Type B pancreatic cell (in vitro differentiated cells): Measurements from ENCODE around the gene CFAP68. TPM values are rescaled to one million over a fixed set of nuclear protein-coding genes. Genes with fewer than 3 reads are reported as not detected.
A peak's percentile ranks its signal among the peaks of the same experiment; 100 is the strongest.

Source experiments
- DNase-seq: peaks from one replicate; pipeline ENCODE4 v3.0.0; 2021; ENCODE audit warnings: mixed read lengths; ENCODE audit not compliant: unreplicated experiment; ENCODE audit errors: extremely low spot score
- H3K27ac Mint-ChIP-seq: 2 replicates; pipeline ENCODE4 v1.8.0; 2021; ENCODE audit warnings: mild to moderate bottlenecking, mixed read lengths
- H3K27me3 Mint-ChIP-seq: 2 replicates; pipeline ENCODE4 v1.8.0; 2021; ENCODE audit warnings: mixed read lengths
- H3K36me3 Mint-ChIP-seq: 2 replicates; pipeline ENCODE4 v1.8.0; 2021; ENCODE audit warnings: mixed read lengths
- H3K4me1 Mint-ChIP-seq: one replicate; pipeline ENCODE4 v1.8.0; 2021; ENCODE audit warnings: mixed read lengths; ENCODE audit not compliant: unreplicated experiment
- H3K4me3 Mint-ChIP-seq: 2 replicates; pipeline ENCODE4 v1.8.0; 2021; ENCODE audit warnings: mild to moderate bottlenecking, mixed read lengths
- H3K9me3 Mint-ChIP-seq: 2 replicates; pipeline ENCODE4 v1.8.0; 2021; ENCODE audit warnings: mixed read lengths
- CTCF ChIP-seq: fragments of 200-600 bp; sonication (generic); conservative IDR thresholded peaks from 2 replicates; pipeline ENCODE4 v1.5.0; 2021; ENCODE audit warnings: antibody characterized with exemption, mild to moderate bottlenecking
- total RNA-seq: library from RNA; stranded (reverse); gene quantifications from 2 replicates; pipeline ENCODE4 v1.2.1, GENCODE V29; 2021; ENCODE audit warnings: low replicate concordance

CFAP68 gene
- total RNA-seq, 1 donor from 2014 or later: 24.0 TPM

DNA sequence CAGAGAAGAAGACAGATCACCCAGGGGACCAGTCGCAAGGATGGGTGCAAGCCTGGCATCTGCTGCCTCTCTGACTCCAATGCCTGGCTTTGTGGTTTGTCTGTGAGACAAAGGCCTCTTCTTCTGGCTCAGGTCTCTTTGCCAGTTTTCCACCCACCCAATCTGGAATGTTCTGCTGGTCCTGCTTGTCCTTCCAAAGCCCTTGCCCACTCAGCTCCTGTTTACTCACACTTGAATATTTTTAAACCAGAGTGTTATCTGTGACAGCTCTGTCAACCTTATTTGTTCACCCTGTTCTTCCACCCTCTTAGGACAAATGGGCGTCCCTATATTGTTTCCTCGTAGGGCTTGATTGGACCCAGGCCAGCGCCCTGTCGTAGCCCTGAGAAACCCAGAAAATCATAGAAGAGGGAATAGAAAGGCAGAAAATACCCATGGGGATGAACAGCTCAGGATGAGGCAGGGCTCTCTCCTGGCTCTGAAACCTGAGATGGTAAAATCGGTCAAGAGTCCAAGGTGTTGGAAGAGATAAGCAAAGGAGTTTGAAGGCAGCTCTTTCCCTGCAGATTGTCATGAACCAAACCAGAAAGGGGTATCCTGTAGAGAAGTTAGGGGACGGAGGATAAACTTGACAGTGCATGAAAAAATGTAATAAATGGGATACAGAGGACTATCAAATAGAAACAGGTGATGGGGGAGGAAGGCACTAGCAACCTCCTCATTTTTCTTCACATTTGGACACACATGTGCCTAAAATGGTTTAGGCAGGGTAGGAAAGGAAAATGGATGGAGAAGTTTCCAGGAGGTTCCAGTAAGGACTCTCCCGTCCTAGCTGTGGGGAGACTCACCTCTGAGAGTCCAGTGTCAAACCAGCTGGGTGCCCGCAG, 31.6 kb downstream of the CFAP68 start:
- no peak overlapping the region for H3K27ac Mint-ChIP-seq
- H3K9me3 Mint-ChIP-seq: no peaks in the 10 kb centered on the region
- no peaks in the 10 kb centered on the region for H3K36me3 Mint-ChIP-seq
- peaks cover 22% of the 10 kb centered on the region for H3K4me1 Mint-ChIP-seq
- peaks cover 4% of the 10 kb centered on the region for H3K27me3 Mint-ChIP-seq
- no peak for DNase-seq
- no peak overlapping the region for H3K4me3 Mint-ChIP-seq
- no peak for TF ChIP-seq CTCF

- Mint-ChIP-seq H3K27me3 (peaks cover 4% of the 10 kb centered on the region), H3K9me3 (no peaks in the 10 kb centered on the region), H3K4me1 (peaks cover 22% of the 10 kb centered on the region), H3K27ac (peak within 1 kb of the TSS; percentile 46), H3K36me3 (no peaks in the 10 kb centered on the region), H3K4me3 (no peak within 1 kb of the TSS)
- TF ChIP-seq CTCF: no peak
- DNase-seq: no peak
These were observed 32.4 kb downstream of the CFAP68 start, which contains the start of gene CRYAB for GRCh38 chr11:111911563-111912401. Gene CRYAB, minus strand, starts transcription at chr11:111911770. Its CDS starts 46 bp downstream, at chr11:111911724.

- H3K36me3 Mint-ChIP-seq: no peaks in the 10 kb centered on the region
- no peak for DNase-seq
- peak within 1 kb of the TSS; percentile 46 for H3K27ac Mint-ChIP-seq
- peaks cover 22% of the 10 kb centered on the region for H3K4me1 Mint-ChIP-seq
- H3K27me3 Mint-ChIP-seq: peaks cover 4% of the 10 kb centered on the region
- no peak within 1 kb of the TSS for H3K4me3 Mint-ChIP-seq
- no peak for TF ChIP-seq CTCF
- no peaks in the 10 kb centered on the region for H3K9me3 Mint-ChIP-seq
These were observed 33.2 kb downstream of the CFAP68 start, which contains the start of gene HSPB2 for GRCh38 chr11:111912535-111912934. Gene HSPB2, plus strand, starts transcription at chr11:111912734. Its CDS starts 96 bp downstream, at chr11:111912830.

- Mint-ChIP-seq H3K27me3 (peaks cover 4% of the 10 kb centered on the region), H3K36me3 (no peaks in the 10 kb centered on the region), H3K4me1 (peaks cover 27% of the 10 kb centered on the region), H3K9me3 (no peaks in the 10 kb centered on the region), H3K27ac (no peak overlapping the region), H3K4me3 (no peak overlapping the region)
- TF ChIP-seq CTCF: no peak
- DNase-seq: no peak
These were observed 33.9 kb downstream of the CFAP68 start for GRCh38 chr11:111913031-111913861.

- Mint-ChIP-seq H3K4me1 (peaks cover 33% of the 10 kb centered on the region), H3K27ac (no peak overlapping the region), H3K9me3 (no peaks in the 10 kb centered on the region), H3K36me3 (no peaks in the 10 kb centered on the region), H3K4me3 (no peak overlapping the region), H3K27me3 (peaks cover 4% of the 10 kb centered on the region)
- no peak for TF ChIP-seq CTCF
- DNase-seq: no peak
These were observed 34.7 kb downstream of the CFAP68 start for GRCh38 chr11:111913997-111914396.
